HEK293T (cell line): ENCODE results near the gene FILIP1.
"Not testable (repeated sequence)": the region's sequence is repeated elsewhere in the genome, so short reads cannot be mapped to it uniquely, and the experiment has no call there.

Experiments used
- BHLHE40 ChIP-seq: fragments of 450-650 bp; IDR thresholded peaks from 2 replicates; pipeline ENCODE4 v1.6.1; 2016; ENCODE audit warnings: mild to moderate bottlenecking, moderate library complexity, borderline replicate concordance
- ELF4 ChIP-seq: fragments of 450-650 bp; IDR thresholded peaks from 2 replicates; pipeline ENCODE4 v1.6.1; 2017; ENCODE audit warnings: antibody characterized with exemption
- FOXA1 ChIP-seq: fragments of 450-650 bp; IDR thresholded peaks from 2 replicates; pipeline ENCODE4 v1.6.1; 2016; ENCODE audit warnings: mild to moderate bottlenecking
- FOXM1 ChIP-seq: fragments of 450-650 bp; IDR thresholded peaks from 2 replicates; pipeline ENCODE4 v1.6.1; 2017; ENCODE audit warnings: mild to moderate bottlenecking, borderline replicate concordance
- HDGF ChIP-seq: fragments of 450-650 bp; IDR thresholded peaks from 2 replicates; pipeline ENCODE4 v1.6.1; 2017; ENCODE audit warnings: antibody characterized with exemption, borderline replicate concordance
- SP1 ChIP-seq: fragments of 450-650 bp; IDR thresholded peaks from 2 replicates; pipeline ENCODE4 v1.6.1; 2017
- TF ChIP-seq, protein P1 (sequence below): fragments of 450-650 bp; IDR thresholded peaks from 2 replicates; pipeline ENCODE4 v1.6.1; 2016

DNA sequence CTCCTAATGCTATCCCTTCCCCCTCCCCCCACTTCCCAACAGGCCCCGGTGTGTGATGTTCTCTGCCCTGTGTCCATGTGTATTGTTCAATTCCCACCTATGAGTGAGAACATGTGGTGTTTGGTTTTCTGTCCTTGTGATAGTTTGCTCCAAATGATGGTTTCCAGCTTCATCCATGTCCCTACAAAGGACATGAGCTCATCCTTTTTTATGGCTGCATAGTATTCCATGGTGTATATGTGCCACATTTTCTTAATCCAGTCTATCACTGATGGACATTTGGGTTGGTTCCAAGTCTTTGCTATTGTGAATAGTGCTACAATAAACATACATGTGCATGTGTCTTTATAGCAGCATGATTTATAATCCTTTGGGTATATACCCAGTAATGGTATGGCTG, 60.8 kb downstream of the FILIP1 start:
- not testable (repeated sequence) for TF ChIP-seq HDGF, ELF4, SP1, BHLHE40, FOXA1, FOXM1
- TF ChIP-seq, protein P1, sequence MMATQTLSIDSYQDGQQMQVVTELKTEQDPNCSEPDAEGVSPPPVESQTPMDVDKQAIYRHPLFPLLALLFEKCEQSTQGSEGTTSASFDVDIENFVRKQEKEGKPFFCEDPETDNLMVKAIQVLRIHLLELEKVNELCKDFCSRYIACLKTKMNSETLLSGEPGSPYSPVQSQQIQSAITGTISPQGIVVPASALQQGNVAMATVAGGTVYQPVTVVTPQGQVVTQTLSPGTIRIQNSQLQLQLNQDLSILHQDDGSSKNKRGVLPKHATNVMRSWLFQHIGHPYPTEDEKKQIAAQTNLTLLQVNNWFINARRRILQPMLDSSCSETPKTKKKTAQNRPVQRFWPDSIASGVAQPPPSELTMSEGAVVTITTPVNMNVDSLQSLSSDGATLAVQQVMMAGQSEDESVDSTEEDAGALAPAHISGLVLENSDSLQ = not testable (repeated sequence)
